GM23248 (cell line): ENCODE results near the gene HADHB. TPM values are rescaled to one million over a fixed set of nuclear protein-coding genes. Genes with fewer than 3 reads are reported as not detected.
"Not testable (repeated sequence)": the region's sequence is repeated elsewhere in the genome, so short reads cannot be mapped to it uniquely, and the experiment has no call there.

Source experiments
- DNase-seq: peaks from one replicate; pipeline ENCODE4 v3.0.0-alpha.2; 2015
- H2AFZ ChIP-seq: fragments of 200-600 bp; sonication (generic); 2 replicates; pipeline ENCODE4 v1.6.1; 2016; ENCODE audit warnings: antibody characterized with exemption
- H3F3A ChIP-seq: fragments of 200-600 bp; sonication (generic); 2 replicates; pipeline ENCODE4 v1.6.1; 2016; ENCODE audit warnings: mild to moderate bottlenecking, antibody characterized with exemption, mixed run types; ENCODE audit not compliant: insufficient read depth
- H3K27ac ChIP-seq: fragments of 200-600 bp; sonication (generic); 2 replicates; pipeline ENCODE4 v1.5.1; 2016; ENCODE audit warnings: mild to moderate bottlenecking
- H3K27me3 ChIP-seq: fragments of 200-600 bp; sonication (generic); replicated peaks from 2 replicates; pipeline ENCODE4 v1.6.1; 2016; ENCODE audit warnings: mild to moderate bottlenecking; ENCODE audit not compliant: insufficient read depth
- H3K36me3 ChIP-seq: fragments of 200-600 bp; sonication (generic); 2 replicates; pipeline ENCODE4 v1.6.1; 2016; ENCODE audit warnings: low read depth, mild to moderate bottlenecking
- H3K4me1 ChIP-seq: fragments of 200-600 bp; sonication (generic); 2 replicates; pipeline ENCODE4 v1.6.1; 2016; ENCODE audit warnings: mild to moderate bottlenecking; ENCODE audit not compliant: insufficient read depth
- H3K4me2 ChIP-seq: fragments of 200-600 bp; sonication (generic); one replicate; pipeline ENCODE4 v1.6.1; 2016; ENCODE audit warnings: mild to moderate bottlenecking; ENCODE audit not compliant: unreplicated experiment
- H3K4me3 ChIP-seq: fragments of 200-600 bp; sonication (generic); 2 replicates; pipeline ENCODE4 v1.5.1; 2016; ENCODE audit warnings: mild to moderate bottlenecking
- H3K79me2 ChIP-seq: fragments of 200-600 bp; sonication (generic); 2 replicates; pipeline ENCODE4 v1.6.1; 2016; ENCODE audit warnings: mild to moderate bottlenecking; ENCODE audit not compliant: insufficient read depth
- H3K9ac ChIP-seq: fragments of 200-600 bp; sonication (generic); 2 replicates; pipeline ENCODE4 v1.6.1; 2016; ENCODE audit warnings: mild to moderate bottlenecking
- H3K9me2 ChIP-seq: fragments of 200-600 bp; sonication (generic); 2 replicates; pipeline ENCODE4 v1.6.1; 2016; ENCODE audit warnings: mixed run types, mild to moderate bottlenecking, moderate library complexity; ENCODE audit not compliant: insufficient read depth
- H3K9me3 ChIP-seq: fragments of 200-600 bp; sonication (generic); one replicate; pipeline ENCODE4 v1.6.1; 2017; ENCODE audit warnings: low read depth
- H4K20me1 ChIP-seq: fragments of 200-600 bp; sonication (generic); 2 replicates; pipeline ENCODE4 v1.6.0; 2016; ENCODE audit not compliant: insufficient read depth
- EZH2 ChIP-seq: fragments of 200-600 bp; sonication (generic); IDR thresholded peaks from 2 replicates; pipeline ENCODE4 v1.6.1; 2018; ENCODE audit warnings: antibody characterized with exemption, mild to moderate bottlenecking; ENCODE audit not compliant: insufficient read depth, poor library complexity, severe bottlenecking
- EZH2phosphoT487 ChIP-seq: fragments of 200-600 bp; sonication (generic); IDR thresholded peaks from 2 replicates; pipeline ENCODE4 v1.6.1; 2018; ENCODE audit warnings: antibody characterized with exemption, moderate library complexity, mild to moderate bottlenecking, low read depth; ENCODE audit not compliant: insufficient read depth
- WGBS, 2 experiments: methylation state at CpG; one replicate each; pipeline ENCODE4 v1.1.6; 2015 to 2017; ENCODE audit warnings: low lambda C conversion rate in 2 of 2, low coverage in 1 of 2; ENCODE audit errors: missing lambda C conversion rate in 2 of 2; 5-methylcytosine and 5-hydroxymethylcytosine counted together
- in situ Hi-C: fragments of 300-500 bp; cut with MboI; formaldehyde crosslinking; loops from 2 replicates; pipeline ENCODE4 v1.15.0; 2020
- polyA plus RNA-seq: library from polyadenylated mRNA; unstranded; fragments of >200 nt; fragmentation: Nextera tagmentation; extraction: Ambion mirVana; gene quantifications from 2 replicates; pipeline ENCODE4 v1.2.1, GENCODE V29; 2016
- total RNA-seq: library from RNA; depleted of rRNA; stranded (reverse); fragments of >200 nt; shearing (Covaris generic); gene quantifications from 2 replicates; pipeline ENCODE4 v1.2.3, GENCODE V29; 2014

Gene HADHB
- total and polyA plus RNA-seq, 2 experiments from 2014 or later = 99.2 to 140 TPM

GRCh38 chr2:26316041-26316440, 71.3 kb downstream of the HADHB start:
- peak; percentile 42 for DNase-seq
- Histone ChIP-seq H3K4me1 (no peaks in the 10 kb centered on the region), H3K36me3 (no peaks in the 10 kb centered on the region), H3K4me2 (no peak overlapping the region), H3K9me2 (no peaks in the 10 kb centered on the region), H3K79me2 (no peaks in the 10 kb centered on the region), H3K9me3 (no peaks in the 10 kb centered on the region), H2AFZ (no peak overlapping the region), H3F3A (no peaks in the 10 kb centered on the region), H4K20me1 (no peaks in the 10 kb centered on the region), H3K27me3 (no peaks in the 10 kb centered on the region), H3K27ac (no peak overlapping the region), H3K9ac (no peak overlapping the region), H3K4me3 (no peak overlapping the region)
- in situ Hi-C loops = no loop called here
- WGBS, 2 experiments = 10 to 17% methylated on average over 2 of the region's 2 CpGs
- TF ChIP-seq EZH2 (no peak), EZH2phosphoT487 (no peak)

- Histone ChIP-seq H3K9me2 (no peaks in the 10 kb centered on the region), H3K79me2 (no peaks in the 10 kb centered on the region), H2AFZ (no peak overlapping the region), H3F3A (no peaks in the 10 kb centered on the region), H3K27me3 (no peaks in the 10 kb centered on the region), H4K20me1 (no peaks in the 10 kb centered on the region), H3K4me1 (no peaks in the 10 kb centered on the region), H3K4me2 (no peak overlapping the region), H3K9ac (no peak overlapping the region), H3K4me3 (no peak overlapping the region), H3K9me3 (no peaks in the 10 kb centered on the region), H3K27ac (no peak overlapping the region), H3K36me3 (no peaks in the 10 kb centered on the region)
- no peak for TF ChIP-seq EZH2phosphoT487
- TF ChIP-seq EZH2 = no peak
- 66 to 71% methylated on average over 6 of the region's 6 CpGs for WGBS, 2 experiments
- in situ Hi-C loops = no loop called here
- no peak for DNase-seq
Observed at GRCh38 chr2:26316845-26317244, 72.1 kb downstream of the HADHB start.

- H3K36me3 ChIP-seq = no peaks in the 10 kb centered on the region
- DNase-seq = peak; percentile 28
- H3K27ac ChIP-seq = no peak overlapping the region
- WGBS, 2 experiments = 80 to 82% methylated on average over 8 of the region's 8 CpGs
- H3K4me2 ChIP-seq = no peak overlapping the region
- no peaks in the 10 kb centered on the region for H3F3A ChIP-seq
- H3K4me1 ChIP-seq = no peaks in the 10 kb centered on the region
- H3K4me3 ChIP-seq = no peak overlapping the region
- H4K20me1 ChIP-seq = no peaks in the 10 kb centered on the region
- no peaks in the 10 kb centered on the region for H3K9me3 ChIP-seq
- no peaks in the 10 kb centered on the region for H3K9me2 ChIP-seq
- H3K79me2 ChIP-seq = no peaks in the 10 kb centered on the region
- no peaks in the 10 kb centered on the region for H3K27me3 ChIP-seq
- H2AFZ ChIP-seq = no peak overlapping the region
- no peak overlapping the region for H3K9ac ChIP-seq
- TF ChIP-seq EZH2 (no peak), EZH2phosphoT487 (no peak)
- in situ Hi-C loops = no loop called here
Observed at GRCh38 chr2:26317377-26318105, 72.8 kb downstream of the HADHB start.

- Histone ChIP-seq H3K9ac (no peak overlapping the region), H3K4me3 (no peak overlapping the region), H2AFZ (no peak overlapping the region), H3K36me3 (no peaks in the 10 kb centered on the region), H3K4me2 (no peak overlapping the region), H4K20me1 (no peaks in the 10 kb centered on the region), H3K27ac (no peak overlapping the region), H3K27me3 (no peaks in the 10 kb centered on the region), H3K4me1 (no peaks in the 10 kb centered on the region), H3K9me2 (no peaks in the 10 kb centered on the region), H3K79me2 (no peaks in the 10 kb centered on the region), H3K9me3 (no peaks in the 10 kb centered on the region), H3F3A (no peaks in the 10 kb centered on the region)
- TF ChIP-seq EZH2 (no peak), EZH2phosphoT487 (no peak)
- in situ Hi-C loops = no loop called here
- WGBS, 2 experiments = 14 to 16% methylated on average over 5 to 6 of the region's 6 CpGs
- no peak for DNase-seq
Observed at GRCh38 chr2:26318950-26319349, 74.2 kb downstream of the HADHB start.

GRCh38 chr2:26324479-26324878, 79.7 kb downstream of the HADHB start:
- H3K79me2 ChIP-seq, H3K4me2 ChIP-seq, in situ Hi-C loops: not testable (repeated sequence)

More at GRCh38 chr2:26324479-26324878, 79.7 kb downstream of the HADHB start:
- H3K4me1 ChIP-seq = peaks cover 11% of the 10 kb centered on the region
- H3K36me3 ChIP-seq, H3K27me3 ChIP-seq, H3K27ac ChIP-seq, H3K4me3 ChIP-seq, DNase-seq, H3K9me2 ChIP-seq, H4K20me1 ChIP-seq, H3K9me3 ChIP-seq, H2AFZ ChIP-seq, H3K9ac ChIP-seq: not testable (repeated sequence)
- peaks cover 10% of the 10 kb centered on the region for H3F3A ChIP-seq
